K562 (cell line): ENCODE results near the gene HAO2. TPM values are rescaled to one million over a fixed set of nuclear protein-coding genes. Genes with fewer than 3 reads are reported as not detected.

Experiments
- ATAC-seq: fragments of 200-7000 bp; cut with Tn5 transposase; 3 replicates; pipeline ENCODE4 v1.9.1; 2020; ENCODE audit warnings: moderate library complexity
- BruUV-seq: library from RNA; stranded (reverse); fragments of 400-500 nt; replicated peaks from 2 replicates; lab custom pipeline; 2021; lab: Mats Ljungman, UMichigan
- CTCF ChIA-PET: fragments of 300-600 bp; formaldehyde crosslinking; extraction: SDS; loops from one replicate; lab custom pipeline; 2021; ENCODE audit warnings: low intra/inter-chr PET ratio; lab: Yijun Ruan, JAX
- POLR2A ChIA-PET: fragments of 300-600, 350-650 bp; sonication (Branson Sonifier 250); formaldehyde crosslinking; extraction: SDS; loops from one replicate; lab custom pipeline; 2021; ENCODE audit warnings: antibody characterized with exemption, inconsistent platforms; lab: Yijun Ruan, JAX
- DNase-seq, 4 experiments: peaks; one replicate each; pipeline versions ENCODE4 v3.0.0 to v3.0.0-alpha.2; 2011 to 2018; ENCODE audit warnings: low spot score in 3 of 4, mixed read lengths in 3 of 4; ENCODE audit errors: extremely low read depth in 1 of 4
- FAIRE-seq: peaks from 2 replicates; lab custom pipeline; 2011; peaks lifted over from hg19 to GRCh38; lab: Jason Lieb, UNC
- H2AFZ ChIP-seq: 2 replicates; pipeline ENCODE4 v1.6.0; 2011; ENCODE audit warnings: low read depth, low read length, control low read depth, inconsistent platforms
- H3K27ac ChIP-seq: fragments of 200-600 bp; 3 replicates; pipeline ENCODE4 v1.8.0; 2011; ENCODE audit warnings: low read depth, mild to moderate bottlenecking, control low read depth, inconsistent platforms, low read length, moderate library complexity, mixed read lengths; ENCODE audit errors: extremely low read depth
- H3K27me3 ChIP-seq, 2 experiments: fragments of 300-600 bp in 1 of 2; 2 replicates in 1 of 2; 3 replicates in 1 of 2; pipeline versions ENCODE4 v1.6.0 to v1.8.0; 2011; ENCODE audit warnings: inconsistent platforms in 2 of 2, low read length in 2 of 2, mild to moderate bottlenecking in 1 of 2, mixed read lengths in 1 of 2, moderate library complexity in 1 of 2; ENCODE audit not compliant: control insufficient read depth in 2 of 2, insufficient read depth in 2 of 2
- H3K36me3 ChIP-seq: fragments of 300-600 bp; 3 replicates; pipeline ENCODE4 v1.8.0; 2011; ENCODE audit warnings: mild to moderate bottlenecking, low read length, inconsistent platforms; ENCODE audit not compliant: control insufficient read depth, insufficient read depth
- H3K4me1 ChIP-seq, 2 experiments: fragments of 200-600 bp in 1 of 2; replicated peaks in 1 of 2; 2 replicates in 1 of 2; 3 replicates in 1 of 2; pipeline versions ENCODE4 v1.5.1 to v1.8.0; 2011; ENCODE audit warnings: inconsistent platforms in 2 of 2, low read length in 2 of 2, mild to moderate bottlenecking in 1 of 2, mixed read lengths in 1 of 2, moderate library complexity in 1 of 2; ENCODE audit not compliant: control insufficient read depth in 2 of 2, insufficient read depth in 2 of 2
- H3K4me2 ChIP-seq: 2 replicates; pipeline ENCODE4 v1.6.1; 2011; ENCODE audit warnings: low read length, control low read depth, inconsistent platforms, mixed read lengths; ENCODE audit not compliant: insufficient read depth
- H3K4me3 ChIP-seq: fragments of 200-600 bp; sonication (generic), shearing (Covaris generic); 2 replicates; pipeline ENCODE4 v1.5.1; 2016; ENCODE audit warnings: control low read depth, inconsistent platforms
- H3K79me2 ChIP-seq: fragments of 200-600 bp; 3 replicates; pipeline ENCODE4 v1.8.0; 2011; ENCODE audit warnings: low read length, inconsistent platforms; ENCODE audit not compliant: control insufficient read depth, insufficient read depth
- H3K9ac ChIP-seq, 2 experiments: 2 replicates each; pipeline versions ENCODE4 v1.6.0 to v1.6.1; 2011; ENCODE audit warnings: low read depth in 2 of 2, low read length in 2 of 2, control low read depth in 1 of 2, inconsistent platforms in 1 of 2, mild to moderate bottlenecking in 1 of 2, mixed read lengths in 1 of 2; ENCODE audit not compliant: insufficient read depth in 1 of 2
- H3K9me1 ChIP-seq: one replicate; pipeline ENCODE4 v1.6.0; 2011; ENCODE audit warnings: inconsistent platforms, mild to moderate bottlenecking, low read length, moderate library complexity; ENCODE audit not compliant: control insufficient read depth, insufficient read depth
- H3K9me3 ChIP-seq: replicated peaks from 2 replicates; pipeline ENCODE4 v1.5.1; 2011; ENCODE audit warnings: low read depth, low read length, inconsistent platforms; ENCODE audit not compliant: control insufficient read depth, insufficient read depth
- H4K20me1 ChIP-seq: replicated peaks from 2 replicates; pipeline ENCODE4 v1.6.1; 2011; ENCODE audit warnings: low read length, inconsistent platforms, mixed read lengths; ENCODE audit not compliant: control insufficient read depth, insufficient read depth
- GATAD2A ChIP-seq: fragments of 450-650 bp; IDR thresholded peaks from 2 replicates; pipeline ENCODE4 v1.6.1; 2017
- KAT8 ChIP-seq: fragments of 450-650 bp; IDR thresholded peaks from 2 replicates; pipeline ENCODE4 v1.6.1; 2016; ENCODE audit warnings: low read depth, mild to moderate bottlenecking
- OTX1 ChIP-seq: fragments of 450-650 bp; formaldehyde crosslinking; IDR thresholded peaks from 2 replicates; pipeline ENCODE4 v1.4.0; 2022; ENCODE audit warnings: mild to moderate bottlenecking
- ZNF133 ChIP-seq: fragments of 250-450 bp; sonication (Bioruptor Pico); IDR thresholded peaks from 2 replicates; pipeline ENCODE4 v1.4.0; 2020; ENCODE audit warnings: mild to moderate bottlenecking
- ZNF696 ChIP-seq: fragments of 250-450 bp; sonication (Bioruptor Pico); conservative IDR thresholded peaks from 2 replicates; pipeline ENCODE4 v1.4.0; 2020; ENCODE audit warnings: mild to moderate bottlenecking, moderate library complexity
- ZNF830 ChIP-seq: fragments of 250-450 bp; sonication (Bioruptor Pico); IDR thresholded peaks from 2 replicates; pipeline ENCODE4 v1.5.0; 2021; ENCODE audit warnings: mild to moderate bottlenecking
- WGBS: fragments of 100-300 bp; shearing (Covaris generic); methylation state at CpG from one replicate; pipeline ENCODE4 v1.1.6; 2016; ENCODE audit warnings: low coverage, mixed read lengths; ENCODE audit not compliant: insufficient coverage; ENCODE audit errors: missing lambda C conversion rate; 5-methylcytosine and 5-hydroxymethylcytosine counted together
- in situ Hi-C: fragments of 300-500 bp; cut with MboI; formaldehyde crosslinking; loops from 4 replicates; pipeline ENCODE4 v1.15.0; 2018; ENCODE audit warnings: inconsistent platforms, mixed read lengths
- intact Hi-C: fragments of 100-400 bp; cut with micrococcal nuclease; formaldehyde crosslinking; loops from 2 replicates; pipeline ENCODE4 v1.14.2; 2022
- polyA plus RNA-seq, 8 experiments: library from polyadenylated mRNA; depleted of rRNA in 4 of 8; stranded (reverse) in 5 of 8; unstranded in 3 of 8; fragments of >200 nt; fragmentation: Nextera tagmentation in 2 of 8; fragmentation: Illumina TruSeq in 1 of 8; extraction: Ambion mirVana in 2 of 8; extraction: Trizol in 1 of 8; gene quantifications; 2 replicates each; pipeline versions ENCODE4 v1.2.1 to v1.2.3, GENCODE V29; 2011 to 2014; ENCODE audit warnings: inconsistent platforms in 1 of 8, missing spikeins in 1 of 8
- total RNA-seq, 7 experiments: library from RNA; depleted of rRNA in 6 of 7; stranded (reverse); fragments of >200 nt in 6 of 7; fragmentation: Illumina TruSeq in 2 of 7; extraction: Trizol in 2 of 7; gene quantifications; 2 replicates each; pipeline versions ENCODE4 v1.2.1 to v1.2.3, GENCODE V29; 2011 to 2021; ENCODE audit warnings: low replicate concordance in 1 of 7
- TF ChIP-seq, protein P1 (sequence below), 2 experiments: IDR thresholded peaks in 1 of 2; conservative IDR thresholded peaks in 1 of 2; 2 replicates each; pipeline ENCODE4 v1.6.1; 2016; ENCODE audit warnings: low read depth in 2 of 2, mild to moderate bottlenecking in 1 of 2, missing compliant biosample characterization in 1 of 2, missing genetic modification characterization in 1 of 2, moderate library complexity in 1 of 2
- TF ChIP-seq, protein P2 (sequence below): fragments of 200-600 bp; sonication (generic); IDR thresholded peaks from one replicate; pipeline ENCODE4 v1.6.1; 2012; ENCODE audit warnings: mild to moderate bottlenecking, low read depth, low read length, inconsistent platforms

The HAO2 gene
- total and polyA plus RNA-seq, 9 of the 15 experiments (the other 6 are each of a cell fraction or from before 2014, with no cell fraction given) = not detected

- BruUV-seq = no TSS peak
- intact Hi-C loops = loop anchor here (5.0 kb wide), 1 partner anchor 307 kb away; no protein-coding TSS in a partner anchor
- Histone ChIP-seq H3K36me3 (no peaks in the 10 kb centered on the region), H4K20me1 (peaks cover 8% of the 10 kb centered on the region; the same call in 1 of the 2 replicates), H3K4me3 (no peak overlapping the region), H3K9me3 (no peaks in the 10 kb centered on the region), H2AFZ (no peak overlapping the region), H3K79me2 (no peaks in the 10 kb centered on the region), H3K4me2 (no peak overlapping the region), H3K27me3 (peaks cover 6 to 9% of the 10 kb centered on the region in 2 experiments; a peak in 3 of 5 replicates), H3K4me1 (no peaks in the 10 kb centered on the region), H3K9me1 (no peaks in the 10 kb centered on the region), H3K27ac (no peak overlapping the region), H3K9ac (no peak overlapping the region)
- WGBS = 4% methylated on average over 2 of the region's 2 CpGs
- in situ Hi-C loops = no loop called here
- no peak for ATAC-seq
- CTCF ChIA-PET = no interaction called here
- no peak for DNase-seq
- POLR2A ChIA-PET = interaction anchor here (0.6 kb wide), 1 partner anchor 278 kb away, joined by 3 read pairs; no protein-coding TSS in a partner anchor
- no peak for FAIRE-seq
- TF ChIP-seq ZNF830 (no peak), GATAD2A (no peak), KAT8 (no peak), ZNF133 (CRISPR knock-in tag) (no peak), ZNF696 (CRISPR knock-in tag) (no peak), OTX1 (CRISPR knock-in tag) (no peak)
- TF ChIP-seq, protein P1, sequence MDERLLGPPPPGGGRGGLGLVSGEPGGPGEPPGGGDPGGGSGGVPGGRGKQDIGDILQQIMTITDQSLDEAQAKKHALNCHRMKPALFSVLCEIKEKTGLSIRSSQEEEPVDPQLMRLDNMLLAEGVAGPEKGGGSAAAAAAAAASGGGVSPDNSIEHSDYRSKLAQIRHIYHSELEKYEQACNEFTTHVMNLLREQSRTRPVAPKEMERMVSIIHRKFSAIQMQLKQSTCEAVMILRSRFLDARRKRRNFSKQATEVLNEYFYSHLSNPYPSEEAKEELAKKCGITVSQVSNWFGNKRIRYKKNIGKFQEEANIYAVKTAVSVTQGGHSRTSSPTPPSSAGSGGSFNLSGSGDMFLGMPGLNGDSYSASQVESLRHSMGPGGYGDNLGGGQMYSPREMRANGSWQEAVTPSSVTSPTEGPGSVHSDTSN (CRISPR knock-in tag; IDR thresholded peaks at IDR 0.05; ENCODE audit: low read depth) = no peak
- TF ChIP-seq, protein P1 (tag; conservative IDR thresholded peaks at IDR 0.05; ENCODE audit: low read depth) = no peak
- TF ChIP-seq, protein P2, sequence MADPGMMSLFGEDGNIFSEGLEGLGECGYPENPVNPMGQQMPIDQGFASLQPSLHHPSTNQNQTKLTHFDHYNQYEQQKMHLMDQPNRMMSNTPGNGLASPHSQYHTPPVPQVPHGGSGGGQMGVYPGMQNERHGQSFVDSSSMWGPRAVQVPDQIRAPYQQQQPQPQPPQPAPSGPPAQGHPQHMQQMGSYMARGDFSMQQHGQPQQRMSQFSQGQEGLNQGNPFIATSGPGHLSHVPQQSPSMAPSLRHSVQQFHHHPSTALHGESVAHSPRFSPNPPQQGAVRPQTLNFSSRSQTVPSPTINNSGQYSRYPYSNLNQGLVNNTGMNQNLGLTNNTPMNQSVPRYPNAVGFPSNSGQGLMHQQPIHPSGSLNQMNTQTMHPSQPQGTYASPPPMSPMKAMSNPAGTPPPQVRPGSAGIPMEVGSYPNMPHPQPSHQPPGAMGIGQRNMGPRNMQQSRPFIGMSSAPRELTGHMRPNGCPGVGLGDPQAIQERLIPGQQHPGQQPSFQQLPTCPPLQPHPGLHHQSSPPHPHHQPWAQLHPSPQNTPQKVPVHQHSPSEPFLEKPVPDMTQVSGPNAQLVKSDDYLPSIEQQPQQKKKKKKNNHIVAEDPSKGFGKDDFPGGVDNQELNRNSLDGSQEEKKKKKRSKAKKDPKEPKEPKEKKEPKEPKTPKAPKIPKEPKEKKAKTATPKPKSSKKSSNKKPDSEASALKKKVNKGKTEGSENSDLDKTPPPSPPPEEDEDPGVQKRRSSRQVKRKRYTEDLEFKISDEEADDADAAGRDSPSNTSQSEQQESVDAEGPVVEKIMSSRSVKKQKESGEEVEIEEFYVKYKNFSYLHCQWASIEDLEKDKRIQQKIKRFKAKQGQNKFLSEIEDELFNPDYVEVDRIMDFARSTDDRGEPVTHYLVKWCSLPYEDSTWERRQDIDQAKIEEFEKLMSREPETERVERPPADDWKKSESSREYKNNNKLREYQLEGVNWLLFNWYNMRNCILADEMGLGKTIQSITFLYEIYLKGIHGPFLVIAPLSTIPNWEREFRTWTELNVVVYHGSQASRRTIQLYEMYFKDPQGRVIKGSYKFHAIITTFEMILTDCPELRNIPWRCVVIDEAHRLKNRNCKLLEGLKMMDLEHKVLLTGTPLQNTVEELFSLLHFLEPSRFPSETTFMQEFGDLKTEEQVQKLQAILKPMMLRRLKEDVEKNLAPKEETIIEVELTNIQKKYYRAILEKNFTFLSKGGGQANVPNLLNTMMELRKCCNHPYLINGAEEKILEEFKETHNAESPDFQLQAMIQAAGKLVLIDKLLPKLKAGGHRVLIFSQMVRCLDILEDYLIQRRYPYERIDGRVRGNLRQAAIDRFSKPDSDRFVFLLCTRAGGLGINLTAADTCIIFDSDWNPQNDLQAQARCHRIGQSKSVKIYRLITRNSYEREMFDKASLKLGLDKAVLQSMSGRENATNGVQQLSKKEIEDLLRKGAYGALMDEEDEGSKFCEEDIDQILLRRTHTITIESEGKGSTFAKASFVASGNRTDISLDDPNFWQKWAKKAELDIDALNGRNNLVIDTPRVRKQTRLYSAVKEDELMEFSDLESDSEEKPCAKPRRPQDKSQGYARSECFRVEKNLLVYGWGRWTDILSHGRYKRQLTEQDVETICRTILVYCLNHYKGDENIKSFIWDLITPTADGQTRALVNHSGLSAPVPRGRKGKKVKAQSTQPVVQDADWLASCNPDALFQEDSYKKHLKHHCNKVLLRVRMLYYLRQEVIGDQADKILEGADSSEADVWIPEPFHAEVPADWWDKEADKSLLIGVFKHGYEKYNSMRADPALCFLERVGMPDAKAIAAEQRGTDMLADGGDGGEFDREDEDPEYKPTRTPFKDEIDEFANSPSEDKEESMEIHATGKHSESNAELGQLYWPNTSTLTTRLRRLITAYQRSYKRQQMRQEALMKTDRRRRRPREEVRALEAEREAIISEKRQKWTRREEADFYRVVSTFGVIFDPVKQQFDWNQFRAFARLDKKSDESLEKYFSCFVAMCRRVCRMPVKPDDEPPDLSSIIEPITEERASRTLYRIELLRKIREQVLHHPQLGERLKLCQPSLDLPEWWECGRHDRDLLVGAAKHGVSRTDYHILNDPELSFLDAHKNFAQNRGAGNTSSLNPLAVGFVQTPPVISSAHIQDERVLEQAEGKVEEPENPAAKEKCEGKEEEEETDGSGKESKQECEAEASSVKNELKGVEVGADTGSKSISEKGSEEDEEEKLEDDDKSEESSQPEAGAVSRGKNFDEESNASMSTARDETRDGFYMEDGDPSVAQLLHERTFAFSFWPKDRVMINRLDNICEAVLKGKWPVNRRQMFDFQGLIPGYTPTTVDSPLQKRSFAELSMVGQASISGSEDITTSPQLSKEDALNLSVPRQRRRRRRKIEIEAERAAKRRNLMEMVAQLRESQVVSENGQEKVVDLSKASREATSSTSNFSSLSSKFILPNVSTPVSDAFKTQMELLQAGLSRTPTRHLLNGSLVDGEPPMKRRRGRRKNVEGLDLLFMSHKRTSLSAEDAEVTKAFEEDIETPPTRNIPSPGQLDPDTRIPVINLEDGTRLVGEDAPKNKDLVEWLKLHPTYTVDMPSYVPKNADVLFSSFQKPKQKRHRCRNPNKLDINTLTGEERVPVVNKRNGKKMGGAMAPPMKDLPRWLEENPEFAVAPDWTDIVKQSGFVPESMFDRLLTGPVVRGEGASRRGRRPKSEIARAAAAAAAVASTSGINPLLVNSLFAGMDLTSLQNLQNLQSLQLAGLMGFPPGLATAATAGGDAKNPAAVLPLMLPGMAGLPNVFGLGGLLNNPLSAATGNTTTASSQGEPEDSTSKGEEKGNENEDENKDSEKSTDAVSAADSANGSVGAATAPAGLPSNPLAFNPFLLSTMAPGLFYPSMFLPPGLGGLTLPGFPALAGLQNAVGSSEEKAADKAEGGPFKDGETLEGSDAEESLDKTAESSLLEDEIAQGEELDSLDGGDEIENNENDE = no peak
Measured at GRCh38 chr1:119370748-119371147, 2.2 kb downstream of the HAO2 start.
